Parathyroid adenoma (tissue), 2 donors: ENCODE data around the gene SLC7A10.
A peak's percentile ranks its signal among the peaks of the same experiment; 100 is the strongest.

Source experiments
- H2AFZ ChIP-seq: fragments of 300-600 bp; sonication (generic); one replicate; pipeline ENCODE4 v1.7.0; 2017; ENCODE audit warnings: antibody characterized with exemption, mild to moderate bottlenecking
- H3K27ac ChIP-seq: fragments of 300-600 bp; sonication (generic); one replicate; pipeline ENCODE4 v1.7.0; 2017
- H3K27me3 ChIP-seq: fragments of 300-600 bp; sonication (generic); one replicate; pipeline ENCODE4 v1.7.0; 2017; ENCODE audit warnings: low read length; ENCODE audit not compliant: control insufficient read depth, insufficient read depth
- H3K36me3 ChIP-seq: fragments of 300-600 bp; sonication (generic); one replicate; pipeline ENCODE4 v1.7.0; 2017; ENCODE audit warnings: low read length; ENCODE audit not compliant: control insufficient read depth, insufficient read depth
- H3K4me1 ChIP-seq: fragments of 300-600 bp; sonication (generic); one replicate; pipeline ENCODE4 v1.7.0; 2017; ENCODE audit warnings: control low read depth
- H3K4me2 ChIP-seq: fragments of 300-600 bp; sonication (generic); one replicate; pipeline ENCODE4 v1.7.0; 2017; ENCODE audit warnings: low read length
- H3K4me3 ChIP-seq: fragments of 300-600 bp; sonication (generic); one replicate; pipeline ENCODE4 v1.7.0; 2017; ENCODE audit warnings: low read depth, low read length
- H3K79me2 ChIP-seq: fragments of 300-600 bp; sonication (generic); one replicate; pipeline ENCODE4 v1.7.0; 2017; ENCODE audit warnings: control low read depth
- H3K9ac ChIP-seq: fragments of 300-600 bp; sonication (generic); one replicate; pipeline ENCODE4 v1.7.0; 2017; ENCODE audit warnings: mild to moderate bottlenecking
- H3K9me3 ChIP-seq: fragments of 300-600 bp; sonication (generic); one replicate; pipeline ENCODE4 v1.7.0; 2017; ENCODE audit warnings: low read length; ENCODE audit not compliant: control insufficient read depth
- TF ChIP-seq, protein P1 (sequence below): fragments of 300-600 bp; sonication (generic); IDR thresholded peaks from one replicate; pipeline ENCODE4 v1.7.0; 2017; ENCODE audit warnings: antibody characterized with exemption, mild to moderate bottlenecking
- donor health status: primary hyperparathyroidism.

Gene SLC7A10

DNA sequence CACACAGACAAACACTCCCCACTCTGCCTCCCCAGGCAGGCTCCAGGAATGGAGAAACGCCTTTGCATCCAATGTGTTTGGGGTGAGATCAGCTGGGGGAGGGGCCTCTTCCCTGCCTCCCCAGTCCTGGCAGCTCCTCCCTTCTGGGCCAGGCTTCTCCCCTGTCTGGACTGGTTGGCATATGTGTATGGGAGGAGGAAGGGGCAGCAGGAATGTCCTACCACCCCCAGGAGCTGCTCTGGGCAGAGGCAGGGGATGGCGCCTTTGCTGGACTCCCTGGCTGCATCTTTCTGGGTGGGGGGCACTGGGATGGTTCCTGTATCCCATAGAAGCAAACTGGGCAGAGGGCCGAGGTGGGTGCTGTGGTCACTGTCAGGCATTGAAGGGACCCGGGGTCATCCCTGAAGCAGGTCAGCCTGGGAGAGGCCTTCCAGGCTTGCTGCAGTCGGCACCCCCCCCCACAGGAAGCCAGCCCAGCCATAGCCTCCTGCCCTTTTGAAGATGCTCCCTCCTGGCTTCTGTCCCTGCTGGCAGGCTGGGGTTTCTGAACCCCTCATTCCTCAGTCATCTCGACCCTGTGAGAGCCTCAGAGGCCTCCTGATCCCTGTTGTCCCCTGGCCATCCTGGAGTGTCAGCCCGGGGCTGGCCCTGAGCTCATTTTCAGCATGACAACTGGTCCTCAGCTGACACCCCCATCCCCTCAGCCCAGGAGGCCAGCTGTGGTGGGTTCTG lies 21.2 kb upstream of the SLC7A10 start:
- H3K27ac ChIP-seq = no peak overlapping the region
- no peaks in the 10 kb centered on the region for H3K9me3 ChIP-seq
- TF ChIP-seq, protein P1, sequence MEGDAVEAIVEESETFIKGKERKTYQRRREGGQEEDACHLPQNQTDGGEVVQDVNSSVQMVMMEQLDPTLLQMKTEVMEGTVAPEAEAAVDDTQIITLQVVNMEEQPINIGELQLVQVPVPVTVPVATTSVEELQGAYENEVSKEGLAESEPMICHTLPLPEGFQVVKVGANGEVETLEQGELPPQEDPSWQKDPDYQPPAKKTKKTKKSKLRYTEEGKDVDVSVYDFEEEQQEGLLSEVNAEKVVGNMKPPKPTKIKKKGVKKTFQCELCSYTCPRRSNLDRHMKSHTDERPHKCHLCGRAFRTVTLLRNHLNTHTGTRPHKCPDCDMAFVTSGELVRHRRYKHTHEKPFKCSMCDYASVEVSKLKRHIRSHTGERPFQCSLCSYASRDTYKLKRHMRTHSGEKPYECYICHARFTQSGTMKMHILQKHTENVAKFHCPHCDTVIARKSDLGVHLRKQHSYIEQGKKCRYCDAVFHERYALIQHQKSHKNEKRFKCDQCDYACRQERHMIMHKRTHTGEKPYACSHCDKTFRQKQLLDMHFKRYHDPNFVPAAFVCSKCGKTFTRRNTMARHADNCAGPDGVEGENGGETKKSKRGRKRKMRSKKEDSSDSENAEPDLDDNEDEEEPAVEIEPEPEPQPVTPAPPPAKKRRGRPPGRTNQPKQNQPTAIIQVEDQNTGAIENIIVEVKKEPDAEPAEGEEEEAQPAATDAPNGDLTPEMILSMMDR = no peak
- no peak overlapping the region for H2AFZ ChIP-seq
- no peak overlapping the region for H3K9ac ChIP-seq
- no peak overlapping the region for H3K4me3 ChIP-seq
- no peaks in the 10 kb centered on the region for H3K36me3 ChIP-seq
- no peak overlapping the region for H3K4me2 ChIP-seq
- H3K27me3 ChIP-seq = no peaks in the 10 kb centered on the region
- H3K79me2 ChIP-seq = peaks cover 2% of the 10 kb centered on the region
- peaks cover 8% of the 10 kb centered on the region for H3K4me1 ChIP-seq

DNA sequence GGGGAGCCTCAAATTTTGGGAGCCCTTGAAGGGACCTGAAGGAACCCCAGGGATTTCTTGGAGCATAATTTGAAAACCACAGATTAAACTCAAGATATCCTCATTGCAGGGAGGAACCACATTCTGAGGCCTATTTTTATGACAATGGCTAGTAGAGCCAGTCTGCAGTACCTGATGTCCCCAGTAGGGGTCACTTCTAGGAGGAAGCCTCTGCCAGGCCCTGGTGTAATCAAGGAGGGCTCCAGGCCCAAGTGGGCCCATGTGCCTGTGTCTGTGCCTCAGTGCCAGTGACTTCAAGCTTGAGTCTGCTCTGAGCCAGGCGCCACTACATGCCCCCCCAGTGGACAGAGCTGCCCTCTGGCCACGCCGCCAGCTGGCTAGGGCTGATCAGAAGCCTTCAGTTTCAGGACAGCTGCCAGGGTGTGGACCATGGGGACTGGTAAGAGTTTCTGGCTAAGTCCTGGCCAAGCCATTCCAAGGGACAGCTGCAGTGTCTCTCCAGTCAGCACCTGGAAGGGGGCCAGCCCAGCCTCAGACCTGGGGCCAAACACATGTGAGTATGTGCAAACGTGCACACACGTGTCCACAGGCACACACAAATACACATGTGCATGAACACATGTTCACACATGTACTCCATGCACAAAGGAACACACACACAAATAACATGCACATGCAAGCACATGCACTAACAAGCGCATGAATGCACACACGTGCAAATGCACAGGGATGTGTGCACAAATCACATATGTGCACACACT lies 20.5 kb upstream of the SLC7A10 start:
- Histone ChIP-seq H3K27ac (no peak overlapping the region), H3K9me3 (no peaks in the 10 kb centered on the region), H3K4me1 (peaks cover 8% of the 10 kb centered on the region), H2AFZ (no peak overlapping the region), H3K9ac (no peak overlapping the region), H3K36me3 (no peaks in the 10 kb centered on the region), H3K4me2 (no peak overlapping the region), H3K4me3 (no peak overlapping the region), H3K79me2 (peaks cover 2% of the 10 kb centered on the region), H3K27me3 (no peaks in the 10 kb centered on the region)
- TF ChIP-seq, protein P1 = peak; percentile 38

DNA sequence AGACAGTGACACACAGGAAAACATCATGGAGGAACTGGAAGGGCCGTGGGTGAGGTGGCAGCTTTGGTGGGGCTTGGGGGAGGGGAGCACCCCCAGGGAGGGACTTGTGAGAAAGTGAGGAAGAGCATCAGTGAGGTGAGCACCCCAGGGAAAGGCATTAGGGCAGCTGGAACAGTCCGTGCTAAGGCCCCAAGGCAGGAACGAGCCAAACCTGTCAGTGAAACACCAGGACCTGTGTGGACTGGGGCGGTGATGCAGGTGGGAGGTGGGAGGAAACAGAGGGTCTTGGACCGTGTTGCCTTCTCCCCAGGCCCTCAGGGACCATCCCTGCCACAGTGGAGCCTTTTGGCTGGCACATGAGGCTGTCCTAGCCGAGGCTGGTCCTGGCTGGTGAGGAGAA lies 17.3 kb upstream of the SLC7A10 start:
- H3K9ac ChIP-seq = no peak overlapping the region
- H2AFZ ChIP-seq = no peak overlapping the region
- H3K79me2 ChIP-seq = no peaks in the 10 kb centered on the region
- no peaks in the 10 kb centered on the region for H3K9me3 ChIP-seq
- H3K36me3 ChIP-seq = no peaks in the 10 kb centered on the region
- H3K4me3 ChIP-seq = no peak overlapping the region
- H3K27me3 ChIP-seq = no peaks in the 10 kb centered on the region
- no peak overlapping the region for H3K4me2 ChIP-seq
- TF ChIP-seq, protein P1 = no peak
- H3K27ac ChIP-seq = no peak overlapping the region
- no peaks in the 10 kb centered on the region for H3K4me1 ChIP-seq

DNA sequence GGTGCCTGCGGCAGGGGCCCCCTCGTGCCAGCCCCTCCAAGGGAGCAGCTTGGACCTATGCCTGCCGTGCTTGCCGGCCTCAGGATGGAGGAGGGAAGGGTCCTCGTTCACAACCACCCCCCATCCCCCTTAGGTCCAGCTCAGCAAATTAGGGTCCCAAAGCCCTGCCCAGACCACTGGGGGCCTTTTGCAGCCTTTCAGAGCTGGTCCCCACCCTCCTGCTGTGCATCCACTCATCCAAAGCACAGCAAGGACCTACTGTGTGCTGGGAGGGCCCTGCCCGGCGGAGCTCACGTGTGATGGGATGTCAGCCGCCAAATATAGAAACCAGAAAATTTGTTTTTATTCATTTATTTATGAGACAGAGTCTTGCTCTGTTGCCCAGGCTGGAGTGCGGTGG lies 16.5 kb upstream of the SLC7A10 start:
- Histone ChIP-seq H3K4me2 (no peak overlapping the region), H3K4me1 (no peaks in the 10 kb centered on the region), H3K9ac (no peak overlapping the region), H3K9me3 (no peaks in the 10 kb centered on the region), H3K27me3 (no peaks in the 10 kb centered on the region), H2AFZ (no peak overlapping the region), H3K79me2 (no peaks in the 10 kb centered on the region), H3K36me3 (no peaks in the 10 kb centered on the region), H3K4me3 (no peak overlapping the region), H3K27ac (no peak overlapping the region)
- TF ChIP-seq, protein P1 = no peak
